ENCODE results near the gene SNRPE.

DNA sequence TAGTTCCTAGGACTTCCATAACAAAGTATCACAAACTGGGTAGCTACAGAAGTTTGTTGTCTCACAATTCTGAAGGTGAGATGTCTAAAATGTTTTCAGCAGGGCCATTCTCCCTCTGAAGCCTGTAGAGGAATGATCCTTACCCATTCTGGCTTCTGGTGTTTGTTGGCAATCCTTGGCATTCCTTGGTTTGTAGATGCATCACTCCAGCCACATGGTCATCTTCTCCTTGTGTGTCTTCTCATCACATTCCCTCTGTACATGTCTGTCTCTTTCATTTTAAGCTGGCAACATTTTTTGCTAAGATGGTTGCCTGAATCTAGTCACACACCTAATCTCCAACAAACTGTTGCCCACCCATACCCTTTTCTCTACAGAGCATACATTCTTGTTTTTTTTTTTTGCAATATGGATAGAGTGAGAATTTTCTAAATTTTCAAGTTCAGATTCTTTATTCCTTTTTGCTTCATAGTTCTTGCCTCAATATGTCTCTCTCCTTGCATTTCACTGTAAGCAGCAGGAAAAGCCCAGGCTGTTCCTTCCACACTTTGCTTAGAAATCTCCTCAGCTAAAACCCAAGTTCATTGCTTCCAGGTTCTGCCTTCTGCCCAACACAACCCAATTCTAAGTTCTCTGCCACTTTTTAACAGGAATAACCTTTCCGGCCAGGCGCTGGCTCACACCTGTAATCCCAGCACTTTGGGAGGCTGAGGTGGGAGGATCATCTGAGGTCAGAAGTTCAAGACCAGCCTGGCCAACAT is 47.6 kb upstream of the SNRPE start:
- TF ChIP-seq, protein P1, sequence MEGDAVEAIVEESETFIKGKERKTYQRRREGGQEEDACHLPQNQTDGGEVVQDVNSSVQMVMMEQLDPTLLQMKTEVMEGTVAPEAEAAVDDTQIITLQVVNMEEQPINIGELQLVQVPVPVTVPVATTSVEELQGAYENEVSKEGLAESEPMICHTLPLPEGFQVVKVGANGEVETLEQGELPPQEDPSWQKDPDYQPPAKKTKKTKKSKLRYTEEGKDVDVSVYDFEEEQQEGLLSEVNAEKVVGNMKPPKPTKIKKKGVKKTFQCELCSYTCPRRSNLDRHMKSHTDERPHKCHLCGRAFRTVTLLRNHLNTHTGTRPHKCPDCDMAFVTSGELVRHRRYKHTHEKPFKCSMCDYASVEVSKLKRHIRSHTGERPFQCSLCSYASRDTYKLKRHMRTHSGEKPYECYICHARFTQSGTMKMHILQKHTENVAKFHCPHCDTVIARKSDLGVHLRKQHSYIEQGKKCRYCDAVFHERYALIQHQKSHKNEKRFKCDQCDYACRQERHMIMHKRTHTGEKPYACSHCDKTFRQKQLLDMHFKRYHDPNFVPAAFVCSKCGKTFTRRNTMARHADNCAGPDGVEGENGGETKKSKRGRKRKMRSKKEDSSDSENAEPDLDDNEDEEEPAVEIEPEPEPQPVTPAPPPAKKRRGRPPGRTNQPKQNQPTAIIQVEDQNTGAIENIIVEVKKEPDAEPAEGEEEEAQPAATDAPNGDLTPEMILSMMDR (IDR thresholded peaks at IDR 0.05; ENCODE audit: low read depth, low read length), result no peak
- no peak for TF ChIP-seq EZH2phosphoT487 (IDR thresholded peaks at IDR 0.05; ENCODE audit: low read depth)

Data from OCI-LY3 (cell line).